K562 (cell line): ENCODE data around the gene ARHGAP22. TPM values are rescaled to one million over a fixed set of nuclear protein-coding genes. Genes with fewer than 3 reads are reported as not detected.

Experiments
- CEBPG ChIP-seq, 3 experiments: fragments of 200-800 bp in 1 of 3; sonication (Bioruptor generic) in 1 of 3; sonication (generic) in 1 of 3; formaldehyde crosslinking in 1 of 3; IDR thresholded peaks in 2 of 3; conservative IDR thresholded peaks in 1 of 3; 2 replicates each; pipeline versions ENCODE4 v1.6.1 to v1.8.0; 2016 to 2022; ENCODE audit warnings: missing compliant biosample characterization in 2 of 3, missing genetic modification characterization in 2 of 3, mild to moderate bottlenecking in 1 of 3, missing genetic modification reagents in 1 of 3
- CHCHD3 ChIP-seq: fragments of 250-450 bp; sonication (Bioruptor Pico); IDR thresholded peaks from 2 replicates; pipeline ENCODE4 v2.1.2; 2022; ENCODE audit warnings: mild to moderate bottlenecking
- FOXA3 ChIP-seq, 2 experiments: fragments of 450-650 bp in 1 of 2; sonication (generic) in 1 of 2; formaldehyde crosslinking; IDR thresholded peaks in 1 of 2; conservative IDR thresholded peaks in 1 of 2; 2 replicates each; pipeline versions ENCODE4 v1.4.0 to v1.8.0; 2020 to 2022; ENCODE audit warnings: mild to moderate bottlenecking in 2 of 2, missing genetic modification reagents in 1 of 2
- KDM5B ChIP-seq: fragments of 200-600 bp; sonication (generic); IDR thresholded peaks from 2 replicates; pipeline ENCODE4 v1.6.1; 2012; ENCODE audit warnings: low read depth, mild to moderate bottlenecking, moderate library complexity, low read length, control low read depth, inconsistent platforms; ENCODE audit not compliant: insufficient replicate concordance
- L3MBTL2 ChIP-seq: fragments of 450-650 bp; IDR thresholded peaks from 2 replicates; pipeline ENCODE4 v1.6.1; 2016; ENCODE audit warnings: mild to moderate bottlenecking, moderate library complexity
- PHTF2 ChIP-seq: fragments of 250-450 bp; sonication (Bioruptor Pico); IDR thresholded peaks from 2 replicates; pipeline ENCODE4 v1.5.0; 2021; ENCODE audit warnings: mild to moderate bottlenecking
- PYGO2 ChIP-seq: fragments of 450-650 bp; IDR thresholded peaks from 2 replicates; pipeline ENCODE4 v1.6.1; 2016; ENCODE audit warnings: mild to moderate bottlenecking, missing genetic modification characterization, moderate library complexity, missing compliant biosample characterization
- RAD51 ChIP-seq: fragments of 450-650 bp; IDR thresholded peaks from 2 replicates; pipeline ENCODE4 v1.7.1; 2016; ENCODE audit warnings: low read depth, mild to moderate bottlenecking, borderline replicate concordance
- SUPT5H ChIP-seq: fragments of 450-650 bp; IDR thresholded peaks from 2 replicates; pipeline ENCODE4 v1.6.1; 2016
- ZNF232 ChIP-seq: sonication (generic); formaldehyde crosslinking; IDR thresholded peaks from 2 replicates; pipeline ENCODE4 v1.8.0; 2022; ENCODE audit warnings: mild to moderate bottlenecking, missing genetic modification reagents
- ZNF253 ChIP-seq: fragments of 250-450 bp; sonication (Bioruptor Pico); conservative IDR thresholded peaks from 2 replicates; pipeline ENCODE4 v1.6.1; 2021; ENCODE audit warnings: mild to moderate bottlenecking
- ZNF41 ChIP-seq: fragments of 250-450 bp; sonication (Bioruptor Pico); conservative IDR thresholded peaks from 2 replicates; pipeline ENCODE4 v1.4.0; 2020; ENCODE audit warnings: mild to moderate bottlenecking
- ZNF561 ChIP-seq: fragments of 450-650 bp; formaldehyde crosslinking; conservative IDR thresholded peaks from 2 replicates; pipeline ENCODE4 v1.4.0; 2020; ENCODE audit warnings: mild to moderate bottlenecking, moderate library complexity
- polyA plus RNA-seq, 8 experiments: library from polyadenylated mRNA; depleted of rRNA in 4 of 8; stranded (reverse) in 5 of 8; unstranded in 3 of 8; fragments of >200 nt; fragmentation: Nextera tagmentation in 2 of 8; fragmentation: Illumina TruSeq in 1 of 8; extraction: Ambion mirVana in 2 of 8; extraction: Trizol in 1 of 8; gene quantifications; 2 replicates each; pipeline versions ENCODE4 v1.2.1 to v1.2.3, GENCODE V29; 2011 to 2014; ENCODE audit warnings: inconsistent platforms in 1 of 8, missing spikeins in 1 of 8
- total RNA-seq, 7 experiments: library from RNA; depleted of rRNA in 6 of 7; stranded (reverse); fragments of >200 nt in 6 of 7; fragmentation: Illumina TruSeq in 2 of 7; extraction: Trizol in 2 of 7; gene quantifications; 2 replicates each; pipeline versions ENCODE4 v1.2.1 to v1.2.3, GENCODE V29; 2011 to 2021; ENCODE audit warnings: low replicate concordance in 1 of 7
- TF ChIP-seq, protein P1 (sequence below), 3 experiments: fragments of 200-800 bp in 1 of 3; fragments of 250-450 bp in 1 of 3; fragments of 450-650 bp in 1 of 3; sonication (Bioruptor Pico) in 1 of 3; sonication (Bioruptor generic) in 1 of 3; formaldehyde crosslinking in 1 of 3; IDR thresholded peaks; 2 replicates each; pipeline versions ENCODE4 v1.6.1 to v1.8.0; 2016 to 2022; ENCODE audit warnings: mild to moderate bottlenecking in 2 of 3, missing genetic modification characterization in 2 of 3, missing compliant biosample characterization in 1 of 3, moderate library complexity in 1 of 3
- TF ChIP-seq, protein P2 (sequence below): sonication (generic); formaldehyde crosslinking; IDR thresholded peaks from 2 replicates; pipeline ENCODE4 v1.8.0; 2023; ENCODE audit warnings: mild to moderate bottlenecking, missing genetic modification reagents
- TF ChIP-seq, protein P3 (sequence below): fragments of 200-800 bp; sonication (Bioruptor generic); IDR thresholded peaks from 2 replicates; pipeline ENCODE4 v1.6.1; 2017; ENCODE audit warnings: missing genetic modification characterization, missing compliant biosample characterization
- TF ChIP-seq, protein P4 (sequence below): fragments of 250-450 bp; sonication (Bioruptor Pico); IDR thresholded peaks from 2 replicates; pipeline ENCODE4 v1.5.0; 2021; ENCODE audit warnings: mild to moderate bottlenecking, moderate library complexity

Gene ARHGAP22
- total and polyA plus RNA-seq, 9 of the 15 experiments (the other 6 are each of a cell fraction or from before 2014, with no cell fraction given), result 1.3 to 28.1 (median 12.7) TPM

DNA sequence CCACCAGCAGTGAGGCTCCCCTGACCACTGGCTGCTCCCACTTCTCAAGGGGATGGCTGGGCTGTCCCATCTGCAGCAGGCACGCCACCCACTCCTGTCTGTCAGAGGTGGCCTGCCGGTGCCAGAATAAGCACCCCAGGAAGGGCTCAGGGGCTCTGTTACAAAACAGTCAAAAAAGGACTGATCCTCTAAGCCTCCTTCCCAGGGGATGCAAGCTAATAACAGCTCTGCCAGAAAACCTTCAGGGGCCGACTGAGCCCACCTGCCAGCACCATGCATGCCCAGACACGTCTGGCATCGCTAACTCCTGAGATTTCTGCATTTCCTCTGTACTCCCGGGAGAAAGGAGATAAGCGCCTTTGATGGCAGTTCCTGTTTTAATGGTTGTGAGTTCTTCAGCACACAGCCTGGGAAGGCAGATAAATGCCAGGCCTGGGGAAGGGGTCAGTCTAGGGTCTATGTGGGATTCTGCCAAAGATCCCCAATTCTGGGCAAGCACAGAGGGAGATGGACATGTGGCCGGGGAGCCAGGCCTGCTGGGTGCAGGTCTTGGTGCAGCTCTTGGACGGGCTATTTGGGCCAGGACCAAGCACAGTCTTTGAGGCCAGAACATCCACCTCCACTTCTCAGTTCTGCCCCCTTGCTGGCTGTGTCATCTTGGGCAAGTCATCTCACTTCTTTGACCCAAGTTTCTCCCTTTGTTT is 128.4 kb downstream of the ARHGAP22 start (continued):
- TF ChIP-seq, protein P1, sequence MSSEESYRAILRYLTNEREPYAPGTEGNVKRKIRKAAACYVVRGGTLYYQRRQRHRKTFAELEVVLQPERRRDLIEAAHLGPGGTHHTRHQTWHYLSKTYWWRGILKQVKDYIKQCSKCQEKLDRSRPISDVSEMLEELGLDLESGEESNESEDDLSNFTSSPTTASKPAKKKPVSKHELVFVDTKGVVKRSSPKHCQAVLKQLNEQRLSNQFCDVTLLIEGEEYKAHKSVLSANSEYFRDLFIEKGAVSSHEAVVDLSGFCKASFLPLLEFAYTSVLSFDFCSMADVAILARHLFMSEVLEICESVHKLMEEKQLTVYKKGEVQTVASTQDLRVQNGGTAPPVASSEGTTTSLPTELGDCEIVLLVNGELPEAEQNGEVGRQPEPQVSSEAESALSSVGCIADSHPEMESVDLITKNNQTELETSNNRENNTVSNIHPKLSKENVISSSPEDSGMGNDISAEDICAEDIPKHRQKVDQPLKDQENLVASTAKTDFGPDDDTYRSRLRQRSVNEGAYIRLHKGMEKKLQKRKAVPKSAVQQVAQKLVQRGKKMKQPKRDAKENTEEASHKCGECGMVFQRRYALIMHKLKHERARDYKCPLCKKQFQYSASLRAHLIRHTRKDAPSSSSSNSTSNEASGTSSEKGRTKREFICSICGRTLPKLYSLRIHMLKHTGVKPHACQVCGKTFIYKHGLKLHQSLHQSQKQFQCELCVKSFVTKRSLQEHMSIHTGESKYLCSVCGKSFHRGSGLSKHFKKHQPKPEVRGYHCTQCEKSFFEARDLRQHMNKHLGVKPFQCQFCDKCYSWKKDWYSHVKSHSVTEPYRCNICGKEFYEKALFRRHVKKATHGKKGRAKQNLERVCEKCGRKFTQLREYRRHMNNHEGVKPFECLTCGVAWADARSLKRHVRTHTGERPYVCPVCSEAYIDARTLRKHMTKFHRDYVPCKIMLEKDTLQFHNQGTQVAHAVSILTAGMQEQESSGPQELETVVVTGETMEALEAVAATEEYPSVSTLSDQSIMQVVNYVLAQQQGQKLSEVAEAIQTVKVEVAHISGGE (CRISPR knock-in tag; IDR thresholded peaks at IDR 0.05), result no peak
- TF ChIP-seq, protein P2, sequence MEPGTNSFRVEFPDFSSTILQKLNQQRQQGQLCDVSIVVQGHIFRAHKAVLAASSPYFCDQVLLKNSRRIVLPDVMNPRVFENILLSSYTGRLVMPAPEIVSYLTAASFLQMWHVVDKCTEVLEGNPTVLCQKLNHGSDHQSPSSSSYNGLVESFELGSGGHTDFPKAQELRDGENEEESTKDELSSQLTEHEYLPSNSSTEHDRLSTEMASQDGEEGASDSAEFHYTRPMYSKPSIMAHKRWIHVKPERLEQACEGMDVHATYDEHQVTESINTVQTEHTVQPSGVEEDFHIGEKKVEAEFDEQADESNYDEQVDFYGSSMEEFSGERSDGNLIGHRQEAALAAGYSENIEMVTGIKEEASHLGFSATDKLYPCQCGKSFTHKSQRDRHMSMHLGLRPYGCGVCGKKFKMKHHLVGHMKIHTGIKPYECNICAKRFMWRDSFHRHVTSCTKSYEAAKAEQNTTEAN (CRISPR knock-in tag), result no peak
- no peak for TF ChIP-seq SUPT5H
- TF ChIP-seq ZNF561, result no peak
- no peak for TF ChIP-seq PHTF2
- no peak for TF ChIP-seq ZNF232
- no peak for TF ChIP-seq L3MBTL2
- TF ChIP-seq CEBPG (CRISPR knock-in tag; IDR thresholded peaks at IDR 0.05), result no peak
- no peak for TF ChIP-seq CEBPG (tag; conservative IDR thresholded peaks at IDR 0.05 in 1 of 2, IDR thresholded peaks at IDR 0.05 in 1 of 2)
- TF ChIP-seq KDM5B, result no peak
- no peak for TF ChIP-seq ZNF253 (CRISPR knock-in tag)
- no peak for TF ChIP-seq CHCHD3
- no peak for TF ChIP-seq PYGO2 (tag)
- TF ChIP-seq RAD51, result no peak
- TF ChIP-seq, protein P3, sequence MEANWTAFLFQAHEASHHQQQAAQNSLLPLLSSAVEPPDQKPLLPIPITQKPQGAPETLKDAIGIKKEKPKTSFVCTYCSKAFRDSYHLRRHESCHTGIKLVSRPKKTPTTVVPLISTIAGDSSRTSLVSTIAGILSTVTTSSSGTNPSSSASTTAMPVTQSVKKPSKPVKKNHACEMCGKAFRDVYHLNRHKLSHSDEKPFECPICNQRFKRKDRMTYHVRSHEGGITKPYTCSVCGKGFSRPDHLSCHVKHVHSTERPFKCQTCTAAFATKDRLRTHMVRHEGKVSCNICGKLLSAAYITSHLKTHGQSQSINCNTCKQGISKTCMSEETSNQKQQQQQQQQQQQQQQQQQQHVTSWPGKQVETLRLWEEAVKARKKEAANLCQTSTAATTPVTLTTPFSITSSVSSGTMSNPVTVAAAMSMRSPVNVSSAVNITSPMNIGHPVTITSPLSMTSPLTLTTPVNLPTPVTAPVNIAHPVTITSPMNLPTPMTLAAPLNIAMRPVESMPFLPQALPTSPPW, result no peak
- no peak for TF ChIP-seq FOXA3 (CRISPR knock-in tag; conservative IDR thresholded peaks at IDR 0.05 in 1 of 2, IDR thresholded peaks at IDR 0.05 in 1 of 2)
- TF ChIP-seq, protein P4, sequence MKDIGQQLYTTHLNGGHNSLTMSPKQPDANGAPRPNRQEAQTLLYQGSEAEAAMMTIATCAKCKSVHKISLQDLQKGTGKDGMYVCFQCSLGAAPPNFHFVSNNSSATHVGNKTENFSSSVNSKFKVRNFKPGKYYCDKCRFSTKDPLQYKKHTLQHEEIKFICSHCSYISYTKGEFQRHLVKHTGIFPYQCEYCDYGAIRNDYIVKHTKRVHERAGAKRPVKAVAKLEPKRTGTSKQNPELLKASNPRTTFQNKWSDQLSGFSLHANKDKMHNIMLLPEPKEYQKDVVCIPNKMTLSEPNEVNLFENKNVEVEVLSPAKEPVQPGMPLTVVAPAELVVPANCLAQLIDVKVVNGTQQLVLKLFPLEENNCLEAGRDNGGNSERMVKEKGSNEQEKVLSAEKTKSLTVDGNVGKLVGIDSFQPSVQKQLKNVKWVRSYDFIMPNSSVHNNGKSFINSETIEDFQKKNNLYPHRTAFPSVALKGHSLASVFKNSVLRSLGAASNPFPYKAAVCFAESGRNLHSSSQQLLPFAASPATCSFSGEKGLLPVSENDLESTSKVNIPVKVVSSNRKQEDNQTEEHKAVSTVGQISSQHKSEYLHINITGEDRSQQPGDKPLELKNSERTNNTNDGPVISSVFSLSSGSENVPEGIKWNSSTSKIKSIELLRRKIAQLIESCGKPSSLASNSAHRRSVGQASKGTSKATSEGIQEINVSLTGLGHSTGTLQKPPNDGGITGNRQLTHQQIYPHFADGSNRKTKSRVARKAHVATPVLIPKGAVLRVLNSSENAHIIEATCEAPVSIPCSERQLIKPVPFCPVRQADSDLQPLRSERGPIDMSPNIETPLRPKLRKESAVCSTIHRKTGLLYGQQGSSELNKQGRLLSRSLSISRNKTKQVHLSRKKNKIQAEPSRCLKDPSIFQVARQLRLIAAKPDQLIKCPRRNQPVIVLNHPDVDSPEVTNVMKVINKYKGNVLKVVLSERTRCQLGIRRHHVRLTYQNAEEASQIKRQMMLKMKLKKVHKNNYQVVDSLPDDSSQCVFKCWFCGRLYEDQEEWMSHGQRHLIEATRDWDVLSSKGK (CRISPR knock-in tag), result no peak
- TF ChIP-seq ZNF41, result no peak
